GM21528 (cell line): Measurements from ENCODE around the gene CCSER1.
"Not testable (repeated sequence)": the region's sequence is repeated elsewhere in the genome, so short reads cannot be mapped to it uniquely, and the experiment has no call there.

Experiments
- ATAC-seq: cut with Tn5 transposase; IDR thresholded peaks from one replicate; pipeline ENCODE4 v1.9.1; 2021; ENCODE audit warnings: mild to moderate bottlenecking, moderate library complexity; ENCODE audit not compliant: unreplicated experiment, low FRiP score

CCSER1 gene

GRCh38 chr4:90792696-90793095 lies 665.5 kb downstream of the CCSER1 start:
- ATAC-seq, result no peak

GRCh38 chr4:90798948-90799347 lies 671.8 kb downstream of the CCSER1 start:
- ATAC-seq, result no peak

DNA sequence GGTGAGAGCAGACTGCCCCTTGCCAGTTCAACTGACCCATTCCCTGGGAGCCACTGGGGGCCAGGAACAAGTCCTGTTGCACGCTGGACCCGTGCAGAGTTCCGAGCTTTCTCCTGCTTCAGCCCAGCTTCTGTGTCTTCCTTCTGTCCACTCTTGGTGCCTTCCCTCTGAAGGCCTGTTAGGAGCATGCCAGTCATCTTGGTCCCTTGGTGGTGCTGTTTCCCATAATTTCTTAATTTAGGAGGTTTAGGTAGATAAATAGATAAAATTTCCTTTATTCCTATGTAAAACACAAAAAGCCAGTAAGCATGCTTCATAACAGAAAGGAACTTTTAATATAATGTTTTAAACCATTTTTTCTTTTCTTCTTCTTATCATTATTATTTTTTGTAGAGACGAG lies 672.7 kb downstream of the CCSER1 start:
- ATAC-seq, result no peak

DNA sequence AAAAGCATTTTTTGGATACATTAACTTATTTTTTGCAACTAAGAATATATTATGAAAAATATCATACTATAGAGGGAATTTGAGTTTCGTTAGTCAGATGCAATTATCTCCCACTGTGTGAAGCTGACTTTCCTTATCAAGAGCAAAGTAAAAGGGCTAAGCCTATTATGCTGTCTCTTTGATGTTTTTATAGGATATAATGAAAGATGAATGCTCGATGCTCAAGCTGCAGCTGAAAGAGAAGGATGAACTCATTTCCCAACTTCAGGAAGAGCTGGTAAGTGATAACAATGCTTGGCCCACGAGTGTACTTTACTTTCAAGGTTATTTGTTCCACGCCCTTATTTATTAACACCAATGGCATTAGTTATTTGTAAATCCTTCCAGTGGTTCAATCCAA lies 688.4 kb downstream of the CCSER1 start:
- ATAC-seq, result no peak

DNA sequence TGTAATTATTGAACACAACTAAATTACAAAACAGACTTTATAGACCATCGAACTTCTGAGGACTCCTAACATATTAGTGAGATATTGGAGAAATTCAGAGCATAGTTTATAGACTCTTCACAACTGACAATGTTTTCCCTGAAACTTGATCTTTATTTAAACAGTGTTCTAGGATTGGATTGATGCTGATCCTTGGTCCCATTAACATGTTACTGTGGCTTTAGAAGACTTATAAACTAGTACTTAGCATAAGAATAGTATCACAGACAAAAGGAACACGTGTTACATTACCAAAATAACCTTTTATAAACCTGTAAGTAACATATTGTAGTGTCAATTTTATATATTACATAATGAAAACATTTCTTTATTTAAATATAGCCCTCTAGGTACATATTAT lies 689.6 kb downstream of the CCSER1 start:
- no peak for ATAC-seq

DNA sequence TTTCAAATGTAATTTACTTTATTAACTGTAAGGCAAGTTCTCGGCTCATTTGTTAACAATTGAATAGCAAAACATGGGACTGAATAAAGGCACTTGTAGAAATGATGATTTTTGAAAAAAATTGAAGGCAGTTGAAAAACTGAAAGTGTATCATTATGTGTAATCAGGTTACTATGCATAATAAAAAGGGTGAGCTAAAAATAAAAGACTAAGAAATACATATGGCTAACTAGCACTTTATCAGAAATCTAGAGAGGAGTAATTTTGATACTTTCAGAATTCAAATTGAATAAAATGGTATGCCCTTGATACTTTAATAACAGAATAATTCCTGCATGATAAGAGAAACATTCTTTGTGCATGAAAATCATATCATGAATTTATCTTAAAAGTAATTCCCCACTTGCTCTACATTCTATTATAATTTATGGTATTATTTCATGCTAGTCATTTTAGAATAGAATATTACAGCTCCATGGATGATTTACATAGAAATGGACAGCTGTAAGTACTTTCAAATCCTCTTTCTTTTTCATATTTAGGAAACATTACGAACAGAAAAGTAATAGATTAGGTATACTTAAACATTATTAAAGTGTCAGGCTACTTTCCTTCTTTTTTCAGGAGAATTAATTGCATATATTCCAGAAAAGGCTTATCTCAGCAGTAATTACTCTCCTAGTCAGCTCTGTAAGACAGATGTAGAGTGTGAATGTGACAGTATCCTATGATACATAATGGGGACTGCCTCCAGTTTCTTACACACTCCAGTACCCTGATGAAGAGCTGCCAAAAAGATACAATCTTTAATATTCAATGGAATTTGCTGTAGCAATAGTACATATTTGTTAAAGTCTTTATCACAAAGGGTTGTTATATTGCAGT lies 697.3 kb downstream of the CCSER1 start:
- peak; percentile 75 for ATAC-seq

DNA sequence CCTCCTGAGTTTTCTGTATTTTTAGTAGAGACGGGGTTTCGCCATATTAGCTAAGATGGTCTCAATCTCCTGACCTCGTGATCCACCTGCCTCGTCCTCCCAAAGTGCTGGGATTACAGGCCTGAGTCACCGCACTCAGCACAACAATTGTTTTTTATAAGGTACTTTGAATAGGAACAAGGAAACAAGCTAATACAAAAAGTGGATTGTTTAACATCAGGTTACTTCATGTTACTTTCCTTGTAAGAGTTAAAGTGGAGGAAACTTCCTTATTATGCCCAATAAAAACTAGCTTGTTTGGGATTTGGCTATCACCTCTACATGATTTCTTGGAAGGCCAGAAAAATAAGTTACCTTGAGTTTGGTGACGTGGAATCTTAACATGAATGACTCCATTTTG lies 698.7 kb downstream of the CCSER1 start:
- no peak for ATAC-seq

GRCh38 chr4:90833706-90834105 lies 706.5 kb downstream of the CCSER1 start:
- no peak for ATAC-seq

DNA sequence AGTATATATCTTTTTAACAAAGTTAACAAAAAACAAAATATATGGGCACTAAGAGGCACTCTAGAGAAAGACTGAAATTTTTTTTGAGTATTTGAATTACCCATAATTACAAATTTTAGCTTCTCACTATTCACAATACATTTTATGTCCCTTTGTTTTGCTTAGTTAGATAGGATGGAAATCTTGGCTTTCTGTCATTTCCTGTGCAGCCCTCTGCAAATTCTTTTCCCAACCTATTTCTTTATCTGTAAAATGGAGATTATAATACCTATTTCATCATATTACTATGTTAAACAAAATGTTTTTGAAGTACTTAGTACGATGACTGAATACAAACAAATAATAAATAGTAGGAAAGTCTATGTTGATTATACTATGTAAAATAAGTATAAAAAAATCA lies 710.0 kb downstream of the CCSER1 start:
- no peak for ATAC-seq

DNA sequence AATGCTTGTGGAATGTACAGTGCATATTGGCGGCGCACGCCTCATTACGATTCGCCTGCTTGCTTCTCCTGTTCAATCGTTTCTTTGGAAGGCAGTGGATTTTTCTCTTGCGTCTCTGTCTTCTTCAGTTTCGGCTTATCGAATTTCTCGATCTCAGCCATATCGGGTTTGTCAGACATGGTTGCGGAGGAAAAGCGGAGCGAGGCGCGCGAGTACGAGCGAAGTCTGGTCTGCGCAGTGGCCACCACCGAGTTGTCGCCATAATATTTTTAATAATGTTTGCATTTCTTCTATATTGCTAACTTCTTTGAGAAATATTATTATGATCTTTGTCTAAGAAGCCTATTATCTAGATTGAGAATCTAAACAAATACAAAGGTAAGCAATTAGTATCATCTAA lies 711.7 kb downstream of the CCSER1 start:
- not testable (repeated sequence) for ATAC-seq

DNA sequence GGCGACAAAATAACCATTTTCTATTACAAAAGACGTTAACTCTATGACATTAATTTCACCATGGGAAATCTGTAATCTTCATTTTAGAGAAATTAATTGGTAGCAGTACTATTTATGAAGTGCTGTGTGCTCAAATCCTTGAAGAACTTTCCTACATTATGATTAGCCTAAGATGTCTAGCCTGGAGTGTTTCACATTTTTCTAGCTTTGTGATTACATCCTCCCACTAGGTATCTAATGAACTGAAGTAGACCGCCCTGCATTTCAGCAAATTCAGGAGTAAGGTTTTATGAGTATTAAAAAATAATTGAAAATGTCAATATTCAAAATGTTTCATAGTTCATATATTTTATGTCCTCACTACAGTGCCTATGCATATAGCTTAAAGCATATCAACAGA lies 713.1 kb downstream of the CCSER1 start:
- ATAC-seq, result no peak

DNA sequence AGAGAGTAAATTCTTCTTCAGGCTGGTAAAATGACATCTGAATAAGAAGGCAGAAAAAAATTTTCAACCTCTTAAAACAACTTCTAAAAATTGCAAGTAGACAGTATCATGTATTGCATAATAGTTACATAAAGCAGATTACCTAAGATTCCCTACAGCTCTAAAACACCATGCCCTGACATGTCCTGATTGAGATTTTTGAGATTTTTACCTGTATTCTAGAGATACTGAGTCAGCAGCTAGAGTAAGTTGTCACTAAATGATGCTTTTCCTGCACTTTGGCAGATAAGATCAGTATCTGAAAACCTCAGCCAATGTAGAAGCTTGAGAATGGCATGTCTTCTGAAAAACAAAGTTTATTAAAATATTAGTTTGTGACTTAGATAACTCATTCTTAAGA lies 713.6 kb downstream of the CCSER1 start:
- no peak for ATAC-seq

DNA sequence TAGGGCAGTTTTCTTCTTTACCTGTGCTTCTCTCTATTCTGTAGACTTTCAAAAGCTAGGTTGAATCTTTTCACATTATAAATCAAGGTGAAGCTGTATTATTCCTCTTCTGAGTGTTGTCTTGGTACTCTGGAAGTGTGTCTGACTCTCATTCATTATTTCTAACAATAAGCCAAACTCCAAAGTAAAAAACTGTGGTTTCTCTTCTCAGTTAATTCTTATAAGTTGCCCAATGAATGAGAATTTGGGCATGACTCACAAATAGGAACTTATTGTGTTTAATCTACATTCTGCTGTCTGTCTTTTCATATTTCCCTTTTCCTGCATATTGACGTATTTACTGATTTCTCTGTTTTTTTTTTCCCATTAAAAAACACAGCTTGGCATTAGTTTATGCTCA lies 714.5 kb downstream of the CCSER1 start:
- ATAC-seq, result no peak

GRCh38 chr4:90842960-90843359 lies 715.8 kb downstream of the CCSER1 start:
- ATAC-seq, result peak; percentile 98

GRCh38 chr4:90844241-90844640 lies 717.0 kb downstream of the CCSER1 start:
- no peak for ATAC-seq

- ATAC-seq, result no peak
These were observed 718.6 kb downstream of the CCSER1 start for GRCh38 chr4:90845777-90846176.

DNA sequence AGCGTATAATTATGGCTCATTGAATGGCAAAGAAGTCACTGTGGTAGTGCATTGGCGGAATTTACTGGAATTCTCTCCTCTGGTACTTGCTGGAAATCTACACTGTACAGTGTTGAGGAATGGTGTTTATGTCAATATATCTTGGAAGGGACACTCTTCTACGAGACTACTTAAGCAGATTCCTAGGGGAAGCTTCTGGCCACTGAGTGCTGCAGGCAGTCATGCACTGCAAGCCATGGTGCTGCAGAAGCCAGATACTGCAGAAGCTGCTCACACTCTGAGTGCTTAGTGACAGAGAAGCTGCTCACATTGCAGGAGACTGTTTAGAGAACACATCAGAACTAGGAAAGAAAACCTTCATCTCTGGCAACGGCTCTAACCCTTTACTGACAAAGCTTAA lies 725.0 kb downstream of the CCSER1 start:
- ATAC-seq, result no peak

- ATAC-seq, result no peak
These were observed 727.9 kb downstream of the CCSER1 start for GRCh38 chr4:90855111-90855510.

DNA sequence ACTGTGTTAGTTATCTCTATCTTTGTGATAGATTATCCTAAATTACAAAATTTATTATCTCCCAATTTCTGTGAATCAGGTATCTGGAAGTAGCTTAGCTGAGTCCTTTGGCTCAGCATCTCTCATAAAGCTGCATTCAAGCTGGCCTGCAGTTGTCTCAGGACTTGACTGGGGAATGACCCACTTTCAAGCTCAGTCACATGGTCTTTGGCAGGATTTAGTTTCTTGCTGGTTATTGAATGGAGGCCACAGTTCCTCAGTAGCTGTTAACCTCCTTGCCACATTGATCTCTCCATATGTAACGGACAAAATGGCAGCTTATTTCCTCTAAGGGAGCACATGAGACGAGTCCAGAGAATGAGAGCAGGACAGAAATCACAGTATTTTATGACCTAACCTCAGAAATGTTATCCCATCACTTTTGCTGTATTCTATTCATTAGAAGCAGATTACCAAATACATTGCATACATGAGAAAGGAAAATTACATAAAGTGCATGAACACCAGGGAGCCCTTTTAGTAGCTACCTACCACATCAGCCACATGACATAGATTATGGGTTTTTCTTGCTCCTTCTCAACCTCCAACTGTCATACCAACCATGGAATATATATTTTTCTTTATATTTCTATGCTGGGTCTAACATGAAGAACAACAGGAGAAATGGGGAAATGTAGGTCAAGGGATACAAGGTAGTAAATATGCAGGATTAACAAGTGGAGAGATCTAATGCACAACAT lies 730.1 kb downstream of the CCSER1 start:
- no peak for ATAC-seq

DNA sequence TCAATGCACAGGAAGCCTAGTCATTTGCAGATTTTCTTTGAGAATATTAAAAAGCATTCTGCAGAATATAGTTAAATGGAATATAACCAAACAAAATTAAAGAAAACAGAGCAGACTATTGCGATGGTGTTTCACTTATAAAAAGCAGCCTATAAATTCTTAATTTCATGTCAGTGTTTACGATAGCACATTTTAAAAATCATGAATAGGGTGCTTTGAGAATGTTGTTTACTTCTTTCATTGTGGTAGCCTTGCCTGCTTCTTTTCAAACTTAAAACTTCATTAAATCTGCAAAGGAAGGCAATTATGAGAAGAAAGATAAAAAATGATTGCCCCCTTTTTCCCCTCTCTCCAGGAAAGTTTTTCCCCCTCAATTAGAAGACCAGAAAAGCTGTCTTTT lies 748.6 kb downstream of the CCSER1 start:
- no peak for ATAC-seq

DNA sequence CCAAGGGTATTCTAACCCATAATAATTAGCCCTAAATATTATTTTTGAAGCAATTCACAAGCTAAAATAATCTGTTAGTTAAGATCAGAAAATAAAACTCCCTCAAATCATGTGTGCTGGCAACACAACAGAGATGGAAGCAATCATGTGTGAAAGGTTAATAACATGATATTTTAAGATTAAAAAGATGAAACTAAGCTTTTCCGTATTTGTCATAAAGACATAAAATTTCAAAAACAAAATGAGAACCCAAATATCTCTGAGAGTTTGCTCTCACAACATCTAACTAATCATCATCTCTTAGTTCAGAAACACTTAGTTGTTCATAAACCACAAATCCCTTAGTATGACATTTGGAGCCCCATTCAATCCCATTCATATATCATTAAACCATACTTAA lies 749.1 kb downstream of the CCSER1 start:
- no peak for ATAC-seq

DNA sequence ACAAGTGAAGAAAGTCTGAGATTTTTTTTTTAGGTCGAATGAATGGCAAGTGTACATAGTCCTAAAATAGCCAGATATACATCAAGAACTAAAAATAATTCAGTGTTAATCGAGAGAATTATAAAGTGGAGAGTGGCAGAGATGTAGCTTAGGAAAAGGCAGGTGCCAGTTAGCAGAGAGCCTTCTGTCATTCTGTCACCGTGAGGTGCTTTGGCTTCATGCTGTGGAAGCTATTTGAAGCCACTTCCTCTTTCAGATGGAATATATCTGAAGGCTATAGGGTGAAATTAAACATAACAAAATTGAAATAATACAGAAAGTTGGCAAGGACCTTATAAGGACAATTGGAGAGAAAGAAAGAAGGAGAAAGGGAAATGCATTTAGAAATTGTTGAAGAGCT lies 756.3 kb downstream of the CCSER1 start:
- ATAC-seq, result no peak
